HG03097 (cell line): ENCODE results near the gene PSORS1C1.
"Not testable (repeated sequence)": the region's sequence is repeated elsewhere in the genome, so short reads cannot be mapped to it uniquely, and the experiment has no call there.

Source experiments
- ATAC-seq: cut with Tn5 transposase; IDR thresholded peaks from one replicate; pipeline ENCODE4 v1.9.1; 2021; ENCODE audit not compliant: unreplicated experiment, low FRiP score

PSORS1C1 gene

DNA sequence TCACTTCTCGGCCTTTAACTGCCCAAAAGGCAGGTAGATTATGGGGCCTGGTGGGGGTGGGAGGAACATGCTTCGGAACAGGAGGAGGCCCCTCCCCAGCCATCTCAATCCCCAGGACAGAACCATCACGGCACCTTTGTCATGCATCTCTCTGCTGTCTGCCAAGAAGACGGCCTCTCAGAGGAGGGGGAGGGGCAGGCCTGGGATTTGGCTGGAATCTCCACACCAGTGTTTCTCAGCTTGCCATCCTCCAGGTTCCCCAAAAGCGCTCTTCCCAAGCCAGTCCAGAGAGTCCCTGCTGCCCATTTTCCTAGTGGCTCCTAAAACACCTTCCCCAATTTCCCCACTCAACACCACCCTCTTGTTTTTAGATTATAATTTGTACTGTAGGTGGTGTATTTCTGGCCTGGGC is 58.4 kb downstream of the PSORS1C1 start:
- no peak for ATAC-seq

DNA sequence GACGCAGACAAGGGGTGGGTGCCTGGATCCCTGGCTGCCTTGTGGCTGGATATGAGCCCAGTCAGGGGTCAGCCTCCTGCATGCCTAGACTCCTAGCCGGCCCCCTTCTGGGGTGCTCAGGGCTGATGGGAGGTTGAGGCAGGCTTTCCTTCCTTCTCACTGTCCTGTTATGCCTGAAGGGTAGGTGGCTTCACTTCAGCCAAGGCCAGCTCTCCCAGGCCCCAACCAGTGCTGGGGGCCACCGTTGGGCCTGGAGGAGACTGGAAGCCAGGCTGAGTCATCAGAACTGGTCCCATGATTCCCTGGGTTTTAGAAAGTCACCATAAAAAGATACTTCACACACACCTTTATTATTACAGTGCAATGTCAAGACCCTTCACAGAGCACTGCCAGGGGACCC is 58.8 kb downstream of the PSORS1C1 start:
- no peak for ATAC-seq

DNA sequence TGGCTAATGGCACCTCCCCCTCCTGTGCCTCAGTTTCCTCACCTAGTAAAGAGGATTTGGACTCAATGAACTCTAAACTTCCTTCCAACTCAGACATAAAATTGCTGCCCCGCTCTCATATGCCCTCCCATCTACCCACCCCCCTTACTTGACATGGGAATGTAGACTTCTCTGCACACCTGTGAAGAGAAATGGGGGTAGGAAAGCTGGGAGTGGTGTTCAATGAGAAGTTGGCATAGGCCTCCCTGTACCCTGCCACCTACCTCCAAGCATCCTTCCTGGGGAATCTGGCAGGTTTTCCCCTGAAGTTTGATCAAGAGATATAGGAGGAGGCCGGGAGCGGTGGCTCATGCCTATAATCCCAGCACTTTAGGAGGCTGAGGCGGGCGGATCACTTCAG is 59.8 kb downstream of the PSORS1C1 start:
- ATAC-seq = no peak

DNA sequence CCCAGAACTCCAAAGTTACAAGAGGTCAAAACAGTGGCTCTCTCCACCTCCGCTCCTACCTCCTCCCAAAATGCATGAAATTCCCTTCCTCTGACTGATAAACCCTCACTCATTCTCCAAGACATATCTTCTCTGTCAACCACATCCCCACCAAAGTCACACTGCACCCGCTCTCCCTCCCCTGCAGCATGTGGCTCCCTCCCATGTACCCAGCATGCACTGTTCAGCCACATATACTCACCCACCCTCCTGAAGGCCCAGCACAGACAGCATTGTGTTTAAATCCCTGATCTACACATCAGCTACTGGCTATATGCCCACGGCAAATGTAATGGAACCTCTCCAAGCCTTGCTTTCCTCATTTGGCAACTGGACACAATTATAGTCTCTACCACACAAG is 61.4 kb downstream of the PSORS1C1 start:
- ATAC-seq = no peak

DNA sequence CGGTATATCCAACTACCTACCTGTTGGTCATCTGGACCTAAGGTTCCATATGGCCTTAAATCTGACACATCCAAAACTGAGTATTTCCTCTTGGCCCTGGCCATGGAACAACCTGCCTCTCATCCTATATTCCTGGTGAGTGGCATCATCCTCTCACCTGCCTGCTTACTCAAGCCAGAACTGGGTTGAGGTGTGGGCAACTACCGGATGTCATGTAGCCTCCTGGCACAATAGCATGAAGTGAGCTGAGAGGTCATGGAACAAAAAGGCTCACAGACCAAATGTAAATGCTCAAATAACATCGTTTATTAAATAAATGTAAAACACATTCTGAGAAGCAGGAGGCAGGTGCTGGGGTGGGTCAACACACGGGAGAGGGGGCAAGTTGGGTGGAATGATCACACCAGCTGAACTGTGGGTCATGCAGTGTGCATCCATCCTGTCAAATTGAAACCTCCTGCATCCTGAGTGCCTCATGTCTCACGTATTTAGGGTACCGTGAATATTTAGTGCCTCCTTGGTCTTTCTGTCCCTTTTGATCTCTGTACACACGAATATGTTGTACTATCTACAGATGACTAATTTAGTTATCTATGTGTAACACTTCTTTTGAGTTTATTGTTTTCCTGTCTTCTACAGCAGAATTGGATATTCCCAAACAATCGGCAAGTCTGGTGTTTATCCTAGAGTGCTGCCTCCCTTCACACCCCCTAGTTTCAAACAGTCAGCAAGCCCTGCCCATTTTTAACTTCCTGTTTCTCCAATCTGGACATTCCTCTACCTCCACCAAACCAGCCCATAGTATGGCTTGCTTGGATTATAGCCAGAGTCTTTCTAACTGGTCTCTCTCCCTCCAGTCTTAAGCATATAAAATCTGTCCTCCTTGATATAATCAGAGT is 63.8 kb downstream of the PSORS1C1 start:
- no peak for ATAC-seq

DNA sequence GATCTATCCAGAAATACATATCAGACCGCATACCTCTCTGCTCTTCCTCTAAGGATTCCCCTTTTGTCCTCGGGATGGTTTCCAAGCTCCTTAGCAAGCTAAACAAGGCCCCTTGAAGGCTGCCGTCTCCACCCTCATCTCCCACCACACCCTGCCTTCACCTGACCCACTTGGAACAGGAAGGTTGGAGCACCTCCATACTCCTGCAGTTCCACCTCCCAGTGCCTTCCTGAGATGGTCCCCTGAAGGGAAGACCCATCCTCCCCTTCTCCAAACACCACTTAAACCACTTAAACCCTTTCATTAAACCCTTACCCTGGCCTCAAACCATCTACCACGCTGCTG is 64.4 kb downstream of the PSORS1C1 start:
- ATAC-seq = no peak

DNA sequence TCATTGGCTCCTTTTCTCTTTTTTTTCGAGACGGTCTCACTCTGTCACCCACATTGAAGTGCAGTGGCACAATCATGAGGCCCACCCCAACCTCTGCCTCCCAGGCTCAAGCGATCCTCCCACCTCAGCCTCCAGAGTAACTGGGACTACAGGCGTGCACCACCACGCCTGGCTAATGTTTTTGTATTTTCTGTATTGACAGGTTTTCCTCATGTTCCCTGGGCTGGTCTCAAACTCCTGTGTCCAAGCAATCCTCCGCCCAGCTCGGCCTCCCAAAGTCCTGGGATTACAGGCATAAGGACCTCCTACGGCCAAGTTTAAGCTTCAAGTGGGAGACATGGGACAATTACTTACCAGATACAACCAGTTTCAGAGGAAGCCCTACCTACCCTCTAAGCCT is 65.3 kb downstream of the PSORS1C1 start:
- no peak for ATAC-seq

DNA sequence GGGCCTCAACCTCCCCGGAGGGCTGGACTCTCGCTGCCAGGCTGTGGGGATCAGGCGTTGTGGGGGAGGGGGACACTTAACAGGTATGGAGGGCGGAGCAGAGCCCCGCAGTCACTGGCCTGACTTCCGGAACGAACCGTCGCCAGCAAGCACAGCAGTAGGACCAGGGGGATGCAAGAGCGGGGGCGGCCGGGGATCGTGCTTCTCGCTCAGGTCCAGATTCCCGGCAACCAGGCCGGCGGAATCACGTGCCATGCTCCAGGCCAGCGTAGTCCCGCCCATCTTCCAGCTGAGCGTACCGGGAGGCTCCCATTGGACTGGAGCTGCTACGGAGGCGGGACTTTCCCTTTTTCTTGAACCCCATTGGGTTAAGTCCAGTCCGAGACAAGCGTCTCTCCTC is 65.9 kb downstream of the PSORS1C1 start:
- ATAC-seq = no peak

DNA sequence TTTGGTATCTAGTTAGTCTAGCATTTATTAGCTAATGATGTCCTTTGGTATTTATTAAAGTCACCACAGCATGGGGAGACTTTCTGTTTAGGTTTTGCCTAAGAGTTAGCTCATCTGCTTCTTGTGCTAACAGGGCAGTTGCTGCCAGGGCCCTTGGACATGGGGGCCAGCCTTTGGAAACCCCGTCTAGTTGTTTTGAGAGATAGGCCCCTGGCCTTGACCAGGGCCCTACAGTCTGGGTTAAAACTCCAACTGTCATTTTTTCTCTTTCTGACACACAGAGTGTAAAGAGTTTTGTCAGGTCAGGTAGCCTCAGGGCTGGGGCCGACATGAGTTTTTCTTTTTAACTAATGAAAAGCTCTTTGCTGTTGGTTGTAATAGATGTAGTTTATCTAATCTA is 68.7 kb downstream of the PSORS1C1 start:
- ATAC-seq = not testable (repeated sequence)

DNA sequence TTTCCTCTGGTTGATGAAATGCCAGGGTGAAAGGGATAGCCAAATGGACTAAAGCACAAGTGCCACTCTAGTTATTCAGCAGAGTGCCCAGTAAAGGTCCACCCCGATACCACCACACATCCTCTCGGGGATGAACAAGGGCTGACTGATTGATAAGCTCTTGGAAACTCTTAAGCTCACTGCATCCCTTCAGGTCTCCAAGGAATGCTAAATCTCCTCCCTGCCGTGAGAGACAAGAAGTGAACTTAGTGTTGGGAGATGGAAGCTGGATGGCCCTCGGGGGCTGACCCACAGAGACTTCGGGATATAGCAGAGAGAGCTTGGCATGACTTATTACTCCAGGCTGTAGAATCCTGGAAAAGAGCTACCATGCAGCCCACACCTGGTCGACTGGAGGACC is 69.3 kb downstream of the PSORS1C1 start:
- not testable (repeated sequence) for ATAC-seq

DNA sequence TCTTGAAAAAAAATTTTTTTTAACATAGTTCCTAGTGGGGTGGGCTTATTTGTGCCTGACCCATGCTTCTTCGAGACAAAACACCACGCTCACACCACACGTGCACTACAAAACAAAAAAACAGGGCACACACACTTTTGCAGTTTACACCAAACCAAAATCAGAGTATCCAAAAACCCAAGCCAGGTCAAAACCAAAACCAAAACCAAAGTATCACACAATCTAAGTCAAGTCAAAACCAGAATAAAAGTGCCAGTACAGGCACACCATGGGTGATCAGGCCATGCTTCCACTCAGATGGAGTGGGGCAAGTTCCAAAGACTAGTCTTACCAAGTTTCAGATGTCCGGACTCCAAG is 71.1 kb downstream of the PSORS1C1 start:
- ATAC-seq = not testable (repeated sequence)

DNA sequence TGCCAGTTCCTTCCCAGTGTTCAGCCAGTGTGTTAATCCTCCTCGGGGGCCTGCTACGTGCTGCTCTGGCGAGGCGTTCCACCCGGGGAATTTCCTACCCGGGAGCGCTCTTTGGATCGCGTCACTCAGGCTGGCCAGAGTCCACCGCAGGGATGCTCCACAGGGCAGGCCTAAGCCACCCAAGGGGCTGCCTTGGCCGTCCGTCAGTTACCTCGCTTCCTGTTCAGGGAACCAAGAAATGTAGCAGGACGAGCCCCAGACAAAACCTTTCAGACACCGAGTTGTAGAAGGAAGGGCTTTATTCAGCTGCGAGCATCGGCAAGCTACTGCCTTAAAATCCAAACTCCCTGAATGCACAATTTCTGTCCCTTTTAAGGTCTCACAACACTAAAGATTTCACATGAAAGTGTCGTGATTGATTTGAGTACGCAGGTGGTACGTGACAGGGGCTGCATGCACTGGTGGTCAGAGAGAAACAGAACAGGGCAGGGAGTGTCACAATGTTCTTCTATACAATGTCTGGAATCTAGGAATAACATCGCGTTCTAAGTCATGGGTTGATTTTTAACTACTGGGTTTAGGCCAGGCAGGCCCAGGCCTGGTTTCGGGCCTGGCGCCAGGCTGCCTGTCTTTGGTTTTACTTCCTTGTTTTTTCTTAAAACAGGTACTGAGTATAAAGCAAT is 71.6 kb downstream of the PSORS1C1 start:
- no peak for ATAC-seq

DNA sequence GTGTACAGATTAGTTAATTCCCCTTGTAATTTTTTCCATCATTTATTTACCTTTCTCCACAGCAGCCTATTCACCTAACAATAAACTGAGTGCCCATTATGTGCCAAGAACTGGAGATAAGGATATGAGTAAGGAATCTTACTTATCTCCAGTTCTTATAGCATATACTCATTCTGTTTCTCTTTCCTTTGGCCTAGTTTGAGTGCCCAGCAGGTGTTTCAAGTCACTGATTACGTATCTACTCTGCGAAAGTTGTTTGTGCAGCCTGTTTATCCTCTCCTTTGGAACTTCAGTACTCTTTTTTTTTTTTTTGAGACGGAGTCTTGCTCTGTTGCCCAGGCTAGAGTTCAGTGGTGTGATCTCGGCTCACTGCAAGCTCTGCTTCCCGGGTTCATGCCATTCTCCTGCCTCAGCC is 73.2 kb downstream of the PSORS1C1 start:
- ATAC-seq = no peak

DNA sequence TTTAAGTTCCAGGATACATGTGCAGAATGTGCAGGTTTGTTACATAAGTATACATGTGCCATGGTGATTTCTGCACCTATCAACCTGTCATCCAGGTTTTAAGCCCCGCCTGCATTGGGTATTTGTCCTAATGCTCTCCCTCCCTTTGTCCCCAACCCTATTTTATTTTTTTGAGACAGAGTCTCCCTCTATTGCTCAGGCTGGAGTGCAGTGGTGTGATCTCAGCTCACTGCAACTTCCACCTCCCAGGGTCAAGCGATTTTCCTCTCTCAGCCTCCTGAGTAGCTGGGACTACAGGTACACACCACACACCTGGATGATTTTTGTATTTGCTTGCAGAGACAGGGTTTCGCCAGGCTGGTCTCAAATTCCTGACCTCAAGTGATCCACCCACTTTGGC is 74.6 kb downstream of the PSORS1C1 start:
- ATAC-seq = not testable (repeated sequence)
